Measurements from ENCODE around the gene RINL.

Gene RINL

GRCh38 chr19:38848299-38849146 lies 29.6 kb downstream of the RINL start:
- no peak for DNase-seq

DNA sequence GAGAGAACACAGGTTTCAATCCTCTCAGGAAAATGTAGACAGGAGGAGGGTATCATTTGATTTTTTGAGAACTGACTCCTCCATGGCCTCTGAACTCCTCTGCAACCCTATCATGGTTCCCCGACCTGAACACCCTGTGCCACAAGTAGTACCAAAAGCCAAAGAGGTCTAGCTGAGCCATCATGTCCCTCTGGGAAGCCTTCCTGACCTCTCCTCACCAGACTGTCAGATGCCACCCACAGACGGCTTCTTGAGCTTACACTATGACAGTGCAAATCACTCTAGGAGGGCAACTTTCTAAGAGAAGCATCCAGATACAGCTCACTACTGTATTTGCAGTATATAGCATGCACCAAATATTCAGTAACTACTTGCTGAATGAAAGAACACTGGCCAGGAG lies 32.0 kb downstream of the RINL start:
- DNase-seq: no peak

- no peak for DNase-seq
Observed at GRCh38 chr19:38845374-38846024, 32.6 kb downstream of the RINL start.

DNA sequence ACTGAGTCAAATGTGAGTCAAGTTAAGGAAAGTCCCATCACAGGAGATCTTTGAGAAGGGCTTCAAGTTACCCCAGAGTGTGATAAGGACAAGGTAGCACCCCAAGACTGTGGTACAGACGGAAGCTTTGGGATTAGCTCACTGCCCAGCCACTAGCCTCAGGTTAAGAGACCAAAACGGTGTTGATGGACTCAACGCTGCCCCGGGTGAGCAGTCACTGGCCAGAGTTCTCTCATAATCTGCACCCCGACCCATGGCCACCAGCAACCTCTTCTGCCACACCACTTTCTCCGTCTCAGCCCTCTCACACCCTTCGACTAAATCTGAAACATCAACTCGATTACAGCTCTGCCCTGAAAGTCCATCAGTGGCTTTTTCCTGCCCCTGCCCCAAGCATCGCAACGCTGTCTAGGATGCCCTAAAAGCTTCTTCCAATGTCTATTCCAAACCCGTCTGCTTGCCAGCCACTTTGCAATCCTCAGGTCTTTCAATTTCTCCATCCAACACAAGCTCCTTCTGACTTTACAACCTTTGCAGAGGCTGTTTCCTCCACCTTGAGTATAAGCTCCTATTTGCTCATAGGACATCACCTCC lies 33.9 kb downstream of the RINL start:
- DNase-seq: no peak

- no peak for DNase-seq
Observed at GRCh38 chr19:38843175-38843758, 34.8 kb downstream of the RINL start.

DNA sequence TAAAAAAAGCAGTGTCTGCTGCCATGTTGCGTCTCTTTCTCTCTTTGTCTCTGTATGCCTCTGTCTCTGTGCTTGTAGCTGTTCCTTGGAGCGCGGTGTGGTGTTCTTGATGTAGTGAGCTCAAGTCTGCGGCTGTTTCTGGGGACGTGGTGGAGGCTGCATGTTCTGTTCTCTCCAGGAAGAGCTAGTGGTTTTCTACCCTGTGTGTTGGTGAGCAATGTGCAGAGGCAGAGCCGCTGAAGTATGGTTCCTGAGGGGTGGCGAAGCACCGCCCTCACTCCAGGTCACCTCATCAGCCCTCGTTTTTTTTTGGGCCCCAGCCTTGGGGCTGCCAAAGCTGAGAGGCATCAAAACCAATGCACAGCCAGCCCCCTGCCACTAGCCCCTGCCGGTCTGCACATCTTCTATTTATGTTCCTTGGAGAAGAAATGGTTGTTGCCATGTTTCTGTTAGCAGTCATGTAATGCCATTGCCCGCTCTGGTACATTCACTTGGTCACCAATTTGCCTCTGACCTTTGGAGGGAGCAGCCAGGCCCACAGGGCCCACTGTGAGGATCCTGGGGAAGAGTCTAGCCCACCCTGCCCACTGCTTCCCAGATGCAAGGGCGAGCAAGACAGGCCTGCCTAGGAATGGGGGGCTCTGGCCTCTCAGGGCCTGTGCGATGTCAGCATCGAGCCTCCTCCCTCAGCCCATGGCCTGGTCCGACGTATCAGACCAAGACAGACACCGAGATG lies 35.5 kb downstream of the RINL start:
- no peak for DNase-seq

DNA sequence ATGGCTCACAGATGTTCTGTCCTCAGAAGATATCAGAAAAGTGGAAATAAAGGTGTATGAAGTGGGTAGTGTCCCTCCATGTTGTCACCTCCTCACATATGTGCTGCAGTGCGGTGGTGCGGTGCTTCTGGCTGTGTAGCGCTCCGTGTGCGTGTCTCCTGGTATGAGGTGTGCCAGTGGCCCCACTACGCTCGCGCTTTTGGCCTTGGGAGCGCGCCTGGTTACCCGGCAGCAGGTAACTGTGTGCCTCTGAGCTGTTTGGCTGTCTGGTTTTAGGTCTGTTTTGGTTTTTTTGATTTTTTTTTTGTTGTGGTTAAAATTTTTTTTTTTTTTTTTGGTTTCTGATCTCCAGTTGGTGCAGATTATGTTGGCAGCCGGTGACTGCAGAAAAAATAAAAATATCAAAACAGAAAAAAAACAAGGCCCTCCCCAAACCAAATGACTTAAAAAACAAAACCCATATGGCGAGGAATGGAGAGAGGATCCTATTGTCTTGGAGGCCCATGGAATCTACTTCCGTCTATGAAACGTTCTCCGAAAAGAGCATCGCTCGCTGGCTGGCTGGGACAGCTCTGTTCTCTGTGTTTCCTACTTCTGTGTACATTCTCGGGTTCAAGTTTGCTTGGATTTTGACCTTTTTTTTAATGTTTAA lies 36.2 kb downstream of the RINL start:
- no peak for DNase-seq

- DNase-seq: no peak
Observed at GRCh38 chr19:38841180-38841766, 36.8 kb downstream of the RINL start.

GRCh38 chr19:38840583-38840968 lies 37.5 kb downstream of the RINL start:
- DNase-seq: no peak

DNA sequence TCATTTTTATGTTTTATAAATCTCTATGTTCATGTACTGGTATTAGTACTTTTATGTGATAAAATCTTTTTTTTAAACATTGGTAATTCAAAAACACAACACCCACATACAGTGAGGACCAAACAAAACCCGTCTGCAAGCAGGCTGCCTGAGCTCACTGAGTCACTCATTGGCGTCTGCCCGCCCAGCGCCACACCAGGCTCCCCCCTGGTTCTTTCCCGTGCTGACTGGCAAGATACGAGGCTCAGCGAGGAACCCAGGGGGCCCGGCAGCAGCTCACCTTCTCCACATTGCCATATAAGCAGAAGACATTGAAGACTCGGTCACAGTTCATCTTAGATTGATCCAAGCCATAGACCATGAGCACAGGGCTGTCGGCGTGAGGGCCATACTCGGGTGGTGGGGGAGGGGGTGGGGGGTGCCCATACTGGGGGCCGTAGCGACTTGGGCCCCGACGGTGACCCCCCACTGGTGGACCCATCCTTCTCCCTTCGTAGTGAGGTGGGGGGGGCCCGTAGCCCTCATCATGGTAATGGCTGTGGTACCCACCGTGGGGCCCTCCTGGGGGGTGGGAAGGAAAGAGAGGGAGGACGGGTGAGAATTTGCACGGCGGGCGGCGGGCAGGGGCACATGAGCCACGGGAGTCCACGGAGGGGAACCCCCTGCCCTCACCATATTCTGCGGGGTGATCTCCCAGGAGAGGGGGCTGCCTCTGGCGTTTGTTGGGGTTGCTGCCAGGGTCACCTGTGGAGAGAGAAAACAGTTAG lies 38.1 kb downstream of the RINL start:
- DNase-seq: no peak

GRCh38 chr19:38838986-38839761 lies 38.9 kb downstream of the RINL start:
- DNase-seq: no peak

DNA sequence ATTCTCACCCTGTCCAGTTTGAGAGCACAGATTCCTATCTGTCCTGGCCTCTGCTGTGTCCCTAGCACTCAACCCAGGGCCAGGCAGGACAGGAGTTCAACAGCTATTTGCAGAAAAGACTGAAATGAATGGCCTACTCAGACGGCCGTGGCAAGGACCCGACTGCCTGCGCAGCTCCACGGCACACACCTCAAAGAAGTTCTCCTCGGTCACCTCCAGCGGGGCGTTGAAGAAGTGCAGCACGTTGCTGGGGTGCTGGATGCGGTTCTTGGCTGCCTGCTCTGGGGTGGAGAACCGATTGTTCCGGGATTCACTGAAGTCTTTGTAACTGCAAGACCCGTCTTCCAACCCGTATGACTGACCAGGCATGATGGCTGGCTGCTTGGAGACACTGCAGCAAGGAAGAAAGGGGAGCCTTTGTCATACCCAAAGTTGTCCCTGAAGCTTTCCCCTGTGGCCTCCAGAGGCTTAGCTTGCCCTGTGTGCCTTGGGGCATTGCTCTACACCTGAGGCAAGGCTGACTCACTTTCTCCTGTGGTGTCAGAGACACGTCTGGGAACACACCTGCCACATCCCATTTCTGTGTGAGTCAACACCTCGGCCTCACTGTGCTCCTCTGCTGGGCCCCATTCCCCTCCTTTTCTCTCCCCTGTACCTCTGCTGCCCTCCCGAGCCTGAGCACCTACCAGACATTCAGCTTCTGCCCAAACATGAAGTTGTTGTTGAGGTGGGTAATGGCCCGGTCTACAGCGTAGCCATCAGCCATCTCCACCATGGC lies 39.7 kb downstream of the RINL start:
- no peak for DNase-seq

DNA sequence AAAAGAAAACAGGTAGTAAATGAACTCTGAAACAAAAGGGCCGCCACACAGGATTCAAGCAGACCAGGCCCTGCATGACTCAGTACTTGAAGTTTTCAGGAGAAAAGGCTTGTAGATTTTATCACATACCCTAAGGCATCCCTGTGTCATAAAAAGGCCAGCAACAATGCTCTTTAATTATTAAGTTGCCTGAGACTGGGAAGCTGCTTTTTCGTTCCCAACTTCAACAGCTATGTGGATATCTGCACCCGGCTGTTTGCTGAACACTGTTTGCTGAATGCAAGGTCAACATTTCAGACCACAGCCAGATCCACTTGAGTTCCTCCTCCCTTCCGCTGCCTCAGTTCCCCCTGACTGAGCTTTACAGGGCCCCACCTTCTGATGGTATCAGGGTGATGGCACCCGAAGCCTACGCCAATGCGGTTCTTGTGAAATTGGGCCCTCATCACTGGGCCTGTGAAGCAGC lies 40.4 kb downstream of the RINL start:
- no peak for DNase-seq

DNA sequence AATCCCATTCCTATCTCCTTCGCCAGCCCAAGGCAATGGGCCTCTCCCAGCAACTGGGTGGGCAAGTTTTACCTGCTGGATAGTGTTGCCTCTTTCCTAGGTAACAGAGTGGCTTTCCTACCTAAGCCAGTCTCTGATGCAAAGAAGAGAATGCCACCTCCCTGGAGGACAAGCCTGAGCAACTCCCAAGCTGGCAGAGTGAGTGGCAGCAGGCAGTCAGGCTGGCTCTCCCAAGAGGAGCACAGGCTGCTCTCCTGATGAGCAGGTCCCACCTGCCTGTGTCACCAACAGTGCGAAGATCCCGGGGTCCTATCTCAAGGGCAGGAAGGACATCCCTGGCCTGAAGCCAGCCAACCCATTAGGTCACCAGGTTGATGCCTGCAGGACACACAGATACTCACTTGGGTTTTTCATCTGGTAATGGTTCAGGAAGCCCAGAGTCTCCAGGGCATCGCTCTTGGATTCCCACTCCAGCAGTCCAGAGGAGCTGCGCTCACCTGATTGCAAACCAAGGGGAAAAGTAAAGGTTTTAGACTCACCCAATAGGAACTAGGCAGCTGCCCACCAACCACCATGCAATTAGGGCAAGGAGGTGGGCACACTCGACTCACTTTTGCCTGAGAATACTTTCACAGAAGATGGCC lies 41.0 kb downstream of the RINL start:
- DNase-seq: no peak

DNA sequence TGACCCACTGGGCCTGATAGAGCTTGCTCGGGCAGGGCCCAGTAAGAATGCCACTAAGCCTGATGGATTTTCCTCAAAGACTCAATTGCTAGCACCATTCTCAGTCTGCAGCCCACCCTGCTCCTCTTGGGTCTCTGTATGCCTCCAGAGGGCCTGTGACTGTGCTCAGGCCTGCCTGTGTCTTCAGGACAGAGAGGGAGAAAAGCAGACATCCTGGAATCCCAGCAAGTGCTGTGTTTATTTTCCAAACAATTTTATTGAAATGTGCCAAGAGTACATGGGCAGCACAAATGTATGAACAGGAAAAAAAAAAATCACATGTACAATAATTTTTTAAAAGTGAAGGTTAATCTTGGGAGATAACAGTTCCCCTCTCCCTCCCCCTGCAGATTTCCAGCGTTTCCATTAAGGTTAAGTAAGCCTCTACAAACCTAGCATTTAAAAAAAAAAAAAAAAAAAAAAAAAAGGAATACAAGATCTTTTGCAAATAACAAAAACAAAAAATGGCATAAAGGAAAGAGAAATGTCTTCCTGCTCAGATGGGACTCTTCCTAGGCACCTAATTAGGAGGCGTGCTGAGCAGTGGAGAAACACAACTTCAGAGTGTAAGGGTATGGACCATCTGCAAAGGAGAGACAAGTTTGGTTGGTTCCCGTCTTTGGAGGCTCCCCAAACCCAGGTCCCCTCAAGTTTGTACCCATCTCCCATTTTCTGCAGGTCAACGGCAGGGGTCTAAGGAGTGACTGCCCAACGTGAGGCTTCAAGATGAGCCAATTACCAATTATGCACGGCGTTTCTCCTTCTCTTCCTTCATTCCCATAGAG lies 41.7 kb downstream of the RINL start:
- no peak for DNase-seq

- DNase-seq: no peak
Observed at GRCh38 chr19:38834590-38834989, 43.5 kb downstream of the RINL start.

- DNase-seq: no peak
Observed at GRCh38 chr19:38834104-38834490, 44.0 kb downstream of the RINL start.

DNA sequence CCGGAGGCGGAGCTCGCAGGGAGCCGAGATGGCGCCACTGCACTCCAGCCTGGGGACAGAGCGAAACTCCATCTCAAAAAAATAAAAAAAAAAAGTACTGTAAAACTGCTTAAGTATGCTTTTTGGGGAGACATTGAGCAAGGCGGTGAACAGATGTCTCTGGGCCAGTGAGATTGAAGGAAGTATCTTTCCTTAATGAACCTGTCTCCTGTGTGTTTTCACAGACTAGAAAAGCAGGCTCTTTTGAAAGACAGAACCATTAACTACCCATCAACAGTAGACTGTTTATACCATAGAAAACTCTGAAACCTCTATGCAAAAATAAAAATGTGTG lies 45.0 kb downstream of the RINL start:
- no peak for DNase-seq

All from NCI-H82 (cell line).